NOMO-1 treated with dmso at 0.1 percent for 144 hours (cell line): Measurements from ENCODE around the gene RIMBP2.

Experiments used
- DNase-seq: peaks from one replicate; lab custom pipeline; 2025; ENCODE audit not compliant: unreplicated experiment; lab: John Stamatoyannopoulos, UW

RIMBP2 gene

GRCh38 chr12:130490674-130491073 is 225.4 kb downstream of the RIMBP2 start:
- no peak for DNase-seq

- DNase-seq = no peak
Measured at GRCh38 chr12:130489293-130489692, 226.8 kb downstream of the RIMBP2 start.

GRCh38 chr12:130488358-130488710 is 227.8 kb downstream of the RIMBP2 start:
- DNase-seq = no peak

DNA sequence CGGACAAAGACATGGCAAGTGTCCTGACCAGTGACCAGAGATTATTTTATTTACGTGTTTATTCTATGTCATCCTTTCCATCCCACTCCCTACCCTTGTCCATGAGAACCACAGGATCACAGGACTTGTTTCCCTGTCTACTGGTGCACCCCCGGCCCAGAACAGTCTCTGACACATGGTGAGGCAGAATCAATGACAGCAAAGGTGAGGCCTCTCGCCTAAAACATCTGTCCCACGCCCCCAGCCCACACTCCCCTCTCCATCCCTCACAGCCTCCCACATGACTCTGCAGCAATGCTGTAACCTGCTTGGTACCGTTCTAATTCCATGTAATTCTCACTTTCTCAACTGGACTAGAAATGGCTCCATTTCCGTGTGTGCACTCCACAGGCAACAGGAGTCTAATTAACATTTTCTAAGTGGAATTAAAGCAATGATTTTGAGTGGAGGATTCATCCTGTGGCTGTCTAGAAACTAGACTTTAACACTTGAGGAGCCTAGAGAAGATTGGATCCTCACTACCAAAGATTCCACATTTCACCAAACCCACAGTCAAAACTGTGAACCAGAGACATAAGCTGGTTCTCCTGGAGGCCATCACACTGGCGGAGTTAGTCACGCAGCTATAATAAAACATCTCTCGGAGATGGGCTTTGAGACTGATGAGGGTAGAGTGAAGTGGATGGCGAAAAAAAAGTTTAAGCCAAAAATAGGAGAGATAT is 228.3 kb downstream of the RIMBP2 start:
- no peak for DNase-seq

GRCh38 chr12:130486891-130487416 is 229.1 kb downstream of the RIMBP2 start:
- no peak for DNase-seq

DNA sequence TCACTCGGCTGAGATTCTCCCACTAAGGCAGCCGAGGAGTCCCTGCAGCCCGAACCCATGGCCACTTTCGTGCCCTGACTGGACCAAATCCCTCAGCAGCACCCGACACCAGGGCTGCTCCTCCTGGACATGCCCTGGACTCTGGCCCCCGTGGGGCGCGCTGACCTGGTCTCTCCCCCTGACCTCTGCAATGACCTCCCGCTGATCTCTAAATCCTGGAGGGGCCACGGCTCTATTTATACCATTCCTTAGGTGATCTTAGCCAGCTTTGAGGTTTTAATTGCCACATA is 230.0 kb downstream of the RIMBP2 start:
- DNase-seq = no peak

GRCh38 chr12:130485291-130486145 is 230.6 kb downstream of the RIMBP2 start:
- DNase-seq = no peak

DNA sequence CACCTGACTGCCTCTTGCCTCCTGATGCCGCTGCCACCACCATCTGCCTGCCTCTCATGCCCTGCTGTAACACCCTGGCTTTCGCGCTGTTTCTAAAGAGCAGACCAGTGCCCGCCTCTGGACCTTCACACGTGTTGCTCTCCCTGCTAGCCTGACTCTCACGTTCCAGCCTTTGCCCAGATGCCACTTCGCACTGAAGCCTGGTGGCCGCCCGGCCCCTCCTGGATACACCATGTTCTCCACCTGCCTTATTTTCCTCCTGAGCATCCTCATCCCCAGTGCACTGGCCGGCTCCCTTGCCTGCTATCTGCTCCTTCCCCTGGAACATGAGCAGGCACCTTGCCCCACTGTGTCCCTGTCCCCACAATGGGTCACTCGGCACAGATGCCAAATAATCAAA is 231.9 kb downstream of the RIMBP2 start:
- no peak for DNase-seq

DNA sequence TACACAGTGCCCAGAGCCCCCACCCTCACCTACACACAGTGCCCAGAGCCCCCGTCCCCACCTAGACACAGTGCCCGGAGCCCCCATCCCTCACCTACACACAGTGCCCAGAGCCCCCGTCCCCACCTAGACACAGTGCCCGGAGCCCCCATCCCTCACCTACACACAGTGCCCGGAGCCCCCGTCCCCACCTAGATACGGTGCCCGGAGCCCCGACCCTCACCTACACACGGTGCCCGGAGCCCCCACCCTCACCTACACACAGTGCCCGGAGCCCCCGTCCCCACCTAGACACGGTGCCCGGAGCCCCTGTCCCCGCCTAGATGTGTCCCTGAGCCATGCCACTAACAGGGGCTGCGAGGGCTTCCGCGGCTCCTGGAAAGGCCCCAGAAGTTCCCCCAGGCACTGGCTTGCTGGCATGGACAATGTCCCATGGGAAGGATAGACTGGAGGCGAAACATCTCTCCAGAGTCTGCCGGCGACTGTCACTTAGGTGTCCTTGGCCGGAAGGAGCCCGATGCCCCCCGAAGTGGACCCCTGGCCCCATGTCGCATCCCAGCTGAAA is 232.4 kb downstream of the RIMBP2 start:
- no peak for DNase-seq

DNA sequence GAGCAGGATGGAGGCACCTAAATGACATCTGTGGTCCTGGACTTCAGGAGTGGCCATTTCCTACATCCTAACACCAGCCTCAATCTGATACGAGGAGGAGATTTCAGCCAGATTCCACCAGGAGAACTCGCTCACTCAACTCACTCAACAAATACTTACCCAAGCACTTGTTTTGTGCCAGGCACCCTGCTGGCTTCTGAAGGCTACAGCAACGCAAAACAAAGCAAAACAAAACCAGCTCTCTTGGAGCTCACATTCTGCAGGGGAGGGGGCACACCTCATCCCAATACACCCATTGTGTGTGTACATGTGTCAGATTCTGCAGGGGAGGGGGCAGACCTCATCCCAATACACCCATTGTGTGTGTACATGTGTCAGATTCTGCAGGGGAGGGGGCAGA is 233.7 kb downstream of the RIMBP2 start:
- DNase-seq = no peak

- DNase-seq = no peak
Measured at GRCh38 chr12:130481392-130481879, 234.7 kb downstream of the RIMBP2 start.

- DNase-seq = no peak
Measured at GRCh38 chr12:130480887-130481286, 235.2 kb downstream of the RIMBP2 start.

- no peak for DNase-seq
Measured at GRCh38 chr12:130480231-130480630, 235.9 kb downstream of the RIMBP2 start.

GRCh38 chr12:130479401-130480125 is 236.5 kb downstream of the RIMBP2 start:
- no peak for DNase-seq

- DNase-seq = no peak
Measured at GRCh38 chr12:130478786-130479185, 237.3 kb downstream of the RIMBP2 start.

GRCh38 chr12:130477701-130478100 is 238.4 kb downstream of the RIMBP2 start:
- no peak for DNase-seq

DNA sequence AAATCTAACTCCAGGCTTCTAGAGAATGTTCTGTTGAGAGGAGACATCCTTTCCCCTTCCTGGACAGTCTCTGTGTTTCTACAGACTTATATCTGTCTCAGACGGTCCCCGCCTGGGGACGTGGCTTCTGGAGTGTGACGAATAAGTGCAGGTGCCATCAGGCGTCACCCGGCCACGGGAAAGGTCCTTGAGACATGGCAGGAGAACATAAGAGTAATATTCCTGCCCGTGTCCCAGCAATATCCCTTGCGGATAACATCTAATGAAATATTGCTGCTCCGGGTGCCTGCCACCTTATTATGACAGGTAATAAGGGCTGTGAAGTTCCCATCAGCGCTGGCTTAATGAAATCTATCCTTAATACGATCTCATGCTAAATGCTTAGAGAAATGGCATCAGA is 238.8 kb downstream of the RIMBP2 start:
- DNase-seq = no peak

DNA sequence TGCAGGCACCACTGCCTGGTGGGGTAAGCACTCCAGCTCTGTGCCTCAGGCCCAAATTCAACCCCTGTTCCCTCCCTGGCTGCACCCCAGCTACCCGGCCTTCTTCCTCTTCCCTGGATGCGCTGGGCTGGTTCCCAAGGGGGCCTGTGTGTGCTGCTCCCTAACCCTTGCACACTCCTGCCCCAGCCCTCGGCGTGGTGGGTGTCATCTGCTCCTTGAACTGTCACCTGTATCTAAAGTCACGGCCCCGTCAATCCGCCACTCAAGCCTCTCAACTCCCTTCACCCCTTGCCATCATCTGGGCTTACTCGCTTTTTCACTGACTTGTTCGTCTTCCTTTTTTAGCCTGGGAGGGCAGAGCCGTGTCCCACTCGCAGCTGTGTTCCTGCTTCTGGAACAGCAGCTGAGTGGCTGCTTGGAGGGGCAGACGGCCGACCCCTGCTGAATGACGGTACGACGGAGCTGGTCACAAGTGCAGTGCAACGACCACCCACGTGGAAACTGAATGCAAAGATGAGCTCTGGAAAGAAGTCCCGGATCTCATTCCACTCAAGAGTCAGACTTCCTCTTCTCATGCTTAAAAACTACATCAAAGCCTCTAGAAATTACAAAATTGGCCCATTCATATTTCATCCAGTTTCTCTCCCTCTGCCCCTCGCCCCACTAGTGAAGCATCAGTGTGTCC is 239.5 kb downstream of the RIMBP2 start:
- DNase-seq = no peak

- DNase-seq = no peak
Measured at GRCh38 chr12:130474599-130475269, 241.4 kb downstream of the RIMBP2 start.

DNA sequence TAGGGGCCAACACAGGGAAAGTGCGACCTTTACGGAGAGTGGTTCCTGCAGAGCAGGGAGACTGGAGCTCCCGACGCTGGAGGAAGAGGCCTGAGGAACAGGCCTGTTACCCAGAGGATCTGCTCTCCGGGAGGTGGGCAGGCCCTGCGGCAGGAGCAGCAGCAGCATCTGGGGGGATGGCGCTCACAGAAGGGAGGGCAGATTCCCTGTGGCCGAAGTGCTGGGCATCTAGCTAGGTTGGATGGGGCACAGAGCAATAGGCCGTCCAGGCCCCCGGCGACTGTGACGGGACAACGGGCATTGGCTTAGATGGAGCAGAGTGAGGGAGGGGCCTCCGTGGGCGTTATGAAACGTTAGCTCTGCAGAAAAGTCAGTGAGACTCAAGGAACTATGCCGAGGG is 242.8 kb downstream of the RIMBP2 start:
- DNase-seq = no peak
